ENCODE results near the gene PXDC1.

PXDC1 gene

GRCh38 chr6:3751077-3751729 lies at the start of gene PXDC1:
PXDC1 (minus strand) TSS chr6:3751713; CDS start chr6:3751531, 182 bp downstream.
- DNase-seq (ENCODE audit: low read depth), result no peak

GRCh38 chr6:3800850-3801591 lies 49.5 kb upstream of the PXDC1 start:
- DNase-seq (ENCODE audit: low read depth), result no peak
- H3K4me3 ChIP-seq (ENCODE audit: low read depth, low read length), result no peak overlapping the region

More at GRCh38 chr6:3751077-3751729, at the start of gene PXDC1:
- peak within 1 kb of the TSS; percentile 86 for H3K4me3 ChIP-seq (ENCODE audit: low read depth, low read length)

- no peak overlapping the region for H3K4me3 ChIP-seq (ENCODE audit: low read depth, low read length)
- no peak for DNase-seq (ENCODE audit: low read depth)
Observed at GRCh38 chr6:3799719-3800118, 48.2 kb upstream of the PXDC1 start.

- no peak for DNase-seq (ENCODE audit: low read depth)
- no peak overlapping the region for H3K4me3 ChIP-seq (ENCODE audit: low read depth, low read length)
Observed at GRCh38 chr6:3798055-3798919, 46.8 kb upstream of the PXDC1 start.

GRCh38 chr6:3797231-3798054 lies 45.9 kb upstream of the PXDC1 start:
- H3K4me3 ChIP-seq (ENCODE audit: low read depth, low read length), result no peak overlapping the region
- no peak for DNase-seq (ENCODE audit: low read depth)

GRCh38 chr6:3796719-3797041 lies 45.2 kb upstream of the PXDC1 start:
- no peak for DNase-seq (ENCODE audit: low read depth)
- H3K4me3 ChIP-seq (ENCODE audit: low read depth, low read length), result no peak overlapping the region

GRCh38 chr6:3795836-3796718 lies 44.6 kb upstream of the PXDC1 start:
- H3K4me3 ChIP-seq (ENCODE audit: low read depth, low read length), result no peak overlapping the region
- DNase-seq (ENCODE audit: low read depth), result no peak

GRCh38 chr6:3794092-3794491 lies 42.6 kb upstream of the PXDC1 start:
- DNase-seq (ENCODE audit: low read depth), result no peak
- no peak overlapping the region for H3K4me3 ChIP-seq (ENCODE audit: low read depth, low read length)

GRCh38 chr6:3793545-3793944 lies 42.0 kb upstream of the PXDC1 start:
- H3K4me3 ChIP-seq (ENCODE audit: low read depth, low read length), result no peak overlapping the region
- DNase-seq (ENCODE audit: low read depth), result no peak

GRCh38 chr6:3791526-3792203 lies 40.2 kb upstream of the PXDC1 start:
- DNase-seq (ENCODE audit: low read depth), result no peak
- no peak overlapping the region for H3K4me3 ChIP-seq (ENCODE audit: low read depth, low read length)

- H3K4me3 ChIP-seq (ENCODE audit: low read depth, low read length), result no peak overlapping the region
- DNase-seq (ENCODE audit: low read depth), result no peak
Observed at GRCh38 chr6:3789896-3790558, 38.5 kb upstream of the PXDC1 start.

- DNase-seq (ENCODE audit: low read depth), result no peak
- H3K4me3 ChIP-seq (ENCODE audit: low read depth, low read length), result no peak overlapping the region
Observed at GRCh38 chr6:3789018-3789895, 37.7 kb upstream of the PXDC1 start.

- H3K4me3 ChIP-seq (ENCODE audit: low read depth, low read length), result no peak overlapping the region
- DNase-seq (ENCODE audit: low read depth), result no peak
Observed at GRCh38 chr6:3788408-3789017, 37.0 kb upstream of the PXDC1 start.

- DNase-seq (ENCODE audit: low read depth), result no peak
- H3K4me3 ChIP-seq (ENCODE audit: low read depth, low read length), result no peak overlapping the region
Observed at GRCh38 chr6:3786141-3786540, 34.6 kb upstream of the PXDC1 start.

GRCh38 chr6:3785745-3786098 lies 34.2 kb upstream of the PXDC1 start:
- H3K4me3 ChIP-seq (ENCODE audit: low read depth, low read length), result no peak overlapping the region
- DNase-seq (ENCODE audit: low read depth), result no peak
